H1 (cell line): ENCODE data around the gene SEMA7A. TPM values are rescaled to one million over a fixed set of nuclear protein-coding genes. Genes with fewer than 3 reads are reported as not detected.

ENCODE experiments used
- CTCF ChIA-PET: fragments of 300-600 bp; sonication (Branson Sonifier 250); formaldehyde crosslinking; loops from one replicate; lab custom pipeline; 2021; ENCODE audit not compliant: partially characterized antibody; lab: Charles Lee
- POLR2A ChIA-PET: fragments of 300-600 bp; sonication (Branson Sonifier 250); formaldehyde crosslinking; loops from one replicate; lab custom pipeline; 2021; ENCODE audit warnings: inconsistent platforms; ENCODE audit not compliant: partially characterized antibody; lab: Charles Lee
- DNase-seq, 2 experiments: peaks; one replicate each; pipeline versions ENCODE4 v3.0.0 to v3.0.0-alpha.2; 2010 to 2022; ENCODE audit warnings: low spot score in 2 of 2, low read depth in 1 of 2, mixed read lengths in 1 of 2
- FAIRE-seq: peaks from 2 replicates; lab custom pipeline; 2011; peaks lifted over from hg19 to GRCh38; lab: Jason Lieb, UNC
- H2AFZ ChIP-seq: 2 replicates; pipeline ENCODE4 v1.8.1; 2012; ENCODE audit warnings: low read length, inconsistent platforms
- H2AK5ac ChIP-seq: 2 replicates; pipeline ENCODE4 v1.6.1; 2013; ENCODE audit warnings: low read depth, low read length
- H2BK120ac ChIP-seq: replicated peaks from 2 replicates; pipeline ENCODE3; 2013; ENCODE audit warnings: low read depth, low read length, inconsistent platforms
- H2BK12ac ChIP-seq: 2 replicates; pipeline ENCODE4 v1.6.1; 2013; ENCODE audit warnings: low read depth, low read length
- H2BK15ac ChIP-seq: 2 replicates; pipeline ENCODE4 v1.6.1; 2013; ENCODE audit warnings: low read length
- H2BK20ac ChIP-seq: 2 replicates; pipeline ENCODE4 v1.6.1; 2013; ENCODE audit warnings: low read length
- H2BK5ac ChIP-seq: 2 replicates; pipeline ENCODE4 v1.6.1; 2013; ENCODE audit warnings: low read depth, low read length
- H3K14ac ChIP-seq: 2 replicates; pipeline ENCODE4 v1.6.1; 2013; ENCODE audit warnings: inconsistent platforms; ENCODE audit not compliant: insufficient read length
- H3K18ac ChIP-seq: 2 replicates; pipeline ENCODE4 v1.6.1; 2013; ENCODE audit warnings: low read length; ENCODE audit errors: extremely low read depth
- H3K23ac ChIP-seq: 2 replicates; pipeline ENCODE4 v1.6.1; 2013; ENCODE audit warnings: inconsistent platforms; ENCODE audit not compliant: insufficient read length
- H3K23me2 ChIP-seq: 2 replicates; pipeline ENCODE4 v1.6.1; 2013; ENCODE audit warnings: low read depth, low read length
- H3K27ac ChIP-seq: 2 replicates; pipeline ENCODE4 v1.6.1; 2011; ENCODE audit warnings: low read depth, low read length, inconsistent platforms
- H3K27me3 ChIP-seq, 4 experiments: replicated peaks in 1 of 4; 1 replicate in 1 of 4; 2 replicates in 3 of 4; pipeline versions ENCODE4 v1.6.1 to v1.8.1; 2011 to 2013; ENCODE audit warnings: low read length in 3 of 4, mild to moderate bottlenecking in 3 of 4, inconsistent platforms in 2 of 4, mixed read lengths in 2 of 4, moderate library complexity in 1 of 4; ENCODE audit not compliant: control insufficient read depth in 3 of 4, insufficient read depth in 3 of 4; ENCODE audit errors: extremely low read depth in 1 of 4
- H3K36me3 ChIP-seq, 4 experiments: 2 replicates each; pipeline versions ENCODE4 v1.6.1 to v1.8.1; 2011 to 2013; ENCODE audit warnings: mild to moderate bottlenecking in 4 of 4, low read length in 3 of 4, moderate library complexity in 2 of 4, control low read depth in 1 of 4, inconsistent platforms in 1 of 4; ENCODE audit not compliant: insufficient read depth in 4 of 4, control insufficient read depth in 2 of 4
- H3K4ac ChIP-seq: replicated peaks from 2 replicates; pipeline ENCODE3; 2013; ENCODE audit warnings: low read length, low read depth, mixed read lengths, inconsistent platforms; ENCODE audit not compliant: insufficient read length
- H3K4me1 ChIP-seq, 4 experiments: replicated peaks in 1 of 4; 1 replicate in 1 of 4; 2 replicates in 3 of 4; pipeline versions ENCODE4 v1.6.1 to v1.8.1; 2011 to 2013; ENCODE audit warnings: low read length in 3 of 4, inconsistent platforms in 2 of 4, mixed read lengths in 1 of 4; ENCODE audit not compliant: insufficient read depth in 4 of 4, control insufficient read depth in 3 of 4
- H3K4me2 ChIP-seq, 2 experiments: 2 replicates each; pipeline versions ENCODE4 v1.6.1 to v1.8.1; 2011 to 2013; ENCODE audit warnings: low read depth in 2 of 2, low read length in 2 of 2, control low read depth in 1 of 2, inconsistent platforms in 1 of 2, mild to moderate bottlenecking in 1 of 2; ENCODE audit not compliant: insufficient read depth in 1 of 2
- H3K4me3 ChIP-seq, 4 experiments: fragments of 200-600, 300-600 bp in 1 of 4; sonication (generic), shearing (Covaris generic), sonication (Bioruptor Twin) in 1 of 4; 2 replicates each; pipeline versions ENCODE4 v1.5.1 to v1.8.1; 2011 to 2016; ENCODE audit warnings: low read length in 4 of 4, low read depth in 3 of 4, control low read depth in 2 of 4, inconsistent platforms in 2 of 4, mild to moderate bottlenecking in 2 of 4, mixed read lengths in 1 of 4, moderate library complexity in 1 of 4; ENCODE audit not compliant: insufficient read depth in 2 of 4; ENCODE audit errors: extremely low read depth in 1 of 4
- H3K56ac ChIP-seq: replicated peaks from 2 replicates; pipeline ENCODE3; 2013; ENCODE audit warnings: low read depth, mild to moderate bottlenecking, mixed read lengths, low read length, inconsistent platforms; ENCODE audit not compliant: insufficient read length
- H3K79me1 ChIP-seq: 2 replicates; pipeline ENCODE4 v1.6.1; 2013; ENCODE audit warnings: low read depth, low read length, control low read depth
- H3K79me2 ChIP-seq, 2 experiments: 2 replicates each; pipeline versions ENCODE4 v1.6.1 to v1.8.1; 2012 to 2013; ENCODE audit warnings: low read length in 2 of 2, mild to moderate bottlenecking in 2 of 2, inconsistent platforms in 1 of 2; ENCODE audit not compliant: insufficient read depth in 2 of 2, control insufficient read depth in 1 of 2
- H3K9ac ChIP-seq, 4 experiments: replicated peaks in 1 of 4; 1 replicate in 1 of 4; 2 replicates in 3 of 4; pipeline versions ENCODE4 v1.6.1 to v1.8.1; 2011 to 2013; ENCODE audit warnings: low read depth in 3 of 4, low read length in 3 of 4, control low read depth in 2 of 4, mild to moderate bottlenecking in 2 of 4, moderate library complexity in 2 of 4, inconsistent platforms in 1 of 4; ENCODE audit errors: extremely low read depth in 1 of 4
- H3K9me3 ChIP-seq, 2 experiments: 2 replicates each; pipeline versions ENCODE4 v1.6.1 to v1.8.1; 2012 to 2013; ENCODE audit warnings: mild to moderate bottlenecking in 2 of 2, moderate library complexity in 2 of 2, control low read depth in 1 of 2, inconsistent platforms in 1 of 2, low read depth in 1 of 2, low read length in 1 of 2, mixed read lengths in 1 of 2; ENCODE audit not compliant: insufficient read depth in 2 of 2
- H4K20me1 ChIP-seq, 2 experiments: replicated peaks in 1 of 2; 2 replicates each; pipeline versions ENCODE3 to v1.8.1; 2011 to 2013; ENCODE audit warnings: inconsistent platforms in 2 of 2, low read length in 2 of 2, mild to moderate bottlenecking in 1 of 2; ENCODE audit not compliant: insufficient read depth in 2 of 2, control insufficient read depth in 1 of 2
- H4K5ac ChIP-seq: 2 replicates; pipeline ENCODE4 v1.6.1; 2013; ENCODE audit warnings: low read length, low read depth, mixed read lengths, inconsistent platforms; ENCODE audit not compliant: insufficient read length
- H4K8ac ChIP-seq: 2 replicates; pipeline ENCODE4 v1.8.0; 2013; ENCODE audit warnings: mild to moderate bottlenecking, moderate library complexity, low read length, inconsistent platforms; ENCODE audit not compliant: insufficient read depth; ENCODE audit errors: extremely low read depth
- H4K91ac ChIP-seq: replicated peaks from 2 replicates; pipeline ENCODE3; 2013; ENCODE audit warnings: low read length, mixed read lengths, inconsistent platforms; ENCODE audit not compliant: insufficient read length
- GABPA ChIP-seq: IDR thresholded peaks from 2 replicates; pipeline ENCODE4 v1.6.1; 2011; ENCODE audit warnings: mild to moderate bottlenecking, low read length, moderate library complexity, borderline replicate concordance; ENCODE audit not compliant: insufficient read depth
- NANOG ChIP-seq: IDR thresholded peaks from 2 replicates; pipeline ENCODE4 v1.6.1; 2011; ENCODE audit warnings: low read length, low read depth, mild to moderate bottlenecking, inconsistent platforms; ENCODE audit not compliant: insufficient read depth, poor library complexity, severe bottlenecking
- ZNF274 ChIP-seq: IDR thresholded peaks from 2 replicates; pipeline ENCODE4 v1.7.0; 2012; ENCODE audit warnings: low read length, borderline replicate concordance; ENCODE audit errors: extremely low read depth
- whole genome bisulfite sequencing, 2 experiments: shearing (Covaris generic) in 1 of 2; methylation state at CpG; one replicate each; pipeline versions ENCODE4 v1.1.6 to v1.1.7; 2013 to 2015; ENCODE audit warnings: low lambda C conversion rate in 2 of 2, mixed read lengths in 2 of 2, inconsistent platforms in 1 of 2, low coverage in 1 of 2, missing lambda C conversion rate in 1 of 2; ENCODE audit not compliant: insufficient replicate concordance in 2 of 2, insufficient coverage in 1 of 2, insufficient read length in 1 of 2; ENCODE audit errors: extremely low coverage in 1 of 2, missing lambda C conversion rate in 1 of 2; 5-methylcytosine and 5-hydroxymethylcytosine counted together
- polyA plus RNA-seq, 7 experiments: library from polyadenylated mRNA; depleted of rRNA in 3 of 7; stranded (reverse) in 5 of 7; unstranded in 2 of 7; fragments of >200 nt in 5 of 7; fragments of 200-250 nt in 2 of 7; gene quantifications; 1 replicate in 5 of 7; 2 replicates in 1 of 7; 4 replicates in 1 of 7; pipeline versions ENCODE4 v1.2.1 to v1.2.3, GENCODE V29; 2011 to 2013; ENCODE audit warnings: missing spikeins in 2 of 7, mixed read lengths in 2 of 7
- total RNA-seq: library from RNA; stranded (reverse); fragmentation: NEBNext Ultra II Directional; extraction: Animal tissue kit (Norgen Biotek cat#: 25700); gene quantifications from 2 replicates; pipeline ENCODE4 v1.2.1, GENCODE V29; 2021

The SEMA7A gene
- total and polyA plus RNA-seq, 2 of the 8 experiments (the other 6 are each of a cell fraction or from before 2014, with no cell fraction given), result 10.7 to 15.0 TPM

- no peak overlapping the region for H3K23ac ChIP-seq
- peaks cover 3 to 4% of the 10 kb centered on the region in 2 experiments for H4K20me1 ChIP-seq
- ChIA-PET POLR2A (interaction anchor here (1.0 to 2.3 kb wide), 3 partner anchors 8 to 30 kb away, joined by 3 to 8 read pairs (median 8); no protein-coding TSS in a partner anchor), CTCF (interaction anchor here (0.6 to 5.5 kb wide), 17 partner anchors 13 to 545 kb away, joined by 3 to 30 read pairs (median 4); partner anchors contain the start of gene RPP25)
- H3K4me3 ChIP-seq, result no peak overlapping the region
- no peaks in the 10 kb centered on the region for H3K79me2 ChIP-seq
- H3K27me3 ChIP-seq, result no peaks in the 10 kb centered on the region
- H3K14ac ChIP-seq, result no peak overlapping the region
- no peak overlapping the region for H3K27ac ChIP-seq
- no peak for DNase-seq
- H3K79me1 ChIP-seq, result no peaks in the 10 kb centered on the region
- no peak overlapping the region for H3K9ac ChIP-seq
- WGBS, 2 experiments, result 89% methylated on average over 6 of the region's 6 CpGs; no CpG with 5 or more reads in 1 of the 2 experiments
- FAIRE-seq, result no peak
- TF ChIP-seq GABPA, result no peak
- TF ChIP-seq NANOG, result no peak
- TF ChIP-seq ZNF274, result no peak
- H2BK5ac ChIP-seq, result no peak overlapping the region
- H3K9me3 ChIP-seq, result no peaks in the 10 kb centered on the region
- no peak overlapping the region for H2BK12ac ChIP-seq
- no peak overlapping the region for H2BK20ac ChIP-seq
- no peak overlapping the region for H2BK120ac ChIP-seq
- no peak overlapping the region for H3K56ac ChIP-seq
- peaks cover 0 to 8% (median under 1%) of the 10 kb centered on the region in 4 experiments; a peak in 5 of 7 replicates for H3K4me1 ChIP-seq
- no peak overlapping the region for H2BK15ac ChIP-seq
- no peak overlapping the region for H3K4ac ChIP-seq
- H4K8ac ChIP-seq, result no peak overlapping the region
- H3K18ac ChIP-seq, result no peak overlapping the region
- H3K4me2 ChIP-seq, result no peak overlapping the region
- H3K36me3 ChIP-seq, result peaks cover 0 to 9% (median 4%) of the 10 kb centered on the region in 4 experiments; a peak in 6 of 8 replicates
- H4K5ac ChIP-seq, result no peak overlapping the region
- H2AK5ac ChIP-seq, result no peak overlapping the region
- H2AFZ ChIP-seq, result no peak overlapping the region
- no peak overlapping the region for H4K91ac ChIP-seq
- peaks cover 3% of the 10 kb centered on the region; the same call in 1 of the 2 replicates for H3K23me2 ChIP-seq
Measured at GRCh38 chr15:74412159-74412558, 21.6 kb downstream of the SEMA7A start.
